ENCODE data around the gene ALPG. TPM values are rescaled to one million over a fixed set of nuclear protein-coding genes. Genes with fewer than 3 reads are reported as not detected.
"Not testable (repeated sequence)": the region's sequence is repeated elsewhere in the genome, so short reads cannot be mapped to it uniquely, and the experiment has no call there.

Gene ALPG
- total RNA-seq, 1 experiment from 2014 or later = 218 TPM

DNA sequence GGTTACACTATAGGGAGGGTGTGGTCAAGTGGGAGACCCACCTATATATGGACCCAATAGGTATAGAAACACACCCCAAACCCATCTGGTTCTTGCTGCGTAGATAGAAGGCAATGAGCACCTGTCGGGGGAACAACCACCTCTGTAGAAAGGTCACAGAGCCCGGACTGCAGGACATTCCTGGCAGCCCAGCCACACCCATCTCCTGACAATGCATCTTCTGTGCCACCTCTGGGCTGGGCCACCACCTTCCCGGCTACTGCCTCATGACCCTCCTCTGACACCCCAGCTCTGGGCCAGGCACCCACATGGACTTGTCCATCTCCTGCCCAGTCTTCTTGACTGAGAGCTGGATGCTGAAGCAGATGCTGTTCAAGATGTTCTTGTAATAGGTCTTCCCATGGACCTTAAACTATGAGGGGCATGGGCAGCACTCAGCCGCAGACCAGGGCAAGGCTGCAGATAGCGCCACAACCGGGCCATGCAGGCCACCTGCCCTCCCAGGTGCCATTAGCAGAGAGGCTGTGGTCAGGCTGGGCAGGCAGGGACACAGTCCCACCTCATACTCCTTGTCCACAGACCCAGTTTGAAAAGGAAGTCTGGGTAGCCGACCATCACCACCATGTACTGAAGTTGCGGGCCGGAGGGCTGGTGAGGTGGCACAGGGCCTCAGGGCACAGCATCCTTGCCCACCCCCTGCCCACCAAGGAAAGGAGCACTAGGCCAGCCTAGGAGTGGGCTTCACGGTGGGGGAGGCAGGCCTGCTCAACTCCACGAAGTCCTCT is 9.3 kb downstream of the ALPG start:
- in situ Hi-C loops (cut with HindIII; ENCODE audit: low sequenced_read_pairs) = no loop called here
- DNase-seq (ENCODE audit: low spot score) = no peak

DNA sequence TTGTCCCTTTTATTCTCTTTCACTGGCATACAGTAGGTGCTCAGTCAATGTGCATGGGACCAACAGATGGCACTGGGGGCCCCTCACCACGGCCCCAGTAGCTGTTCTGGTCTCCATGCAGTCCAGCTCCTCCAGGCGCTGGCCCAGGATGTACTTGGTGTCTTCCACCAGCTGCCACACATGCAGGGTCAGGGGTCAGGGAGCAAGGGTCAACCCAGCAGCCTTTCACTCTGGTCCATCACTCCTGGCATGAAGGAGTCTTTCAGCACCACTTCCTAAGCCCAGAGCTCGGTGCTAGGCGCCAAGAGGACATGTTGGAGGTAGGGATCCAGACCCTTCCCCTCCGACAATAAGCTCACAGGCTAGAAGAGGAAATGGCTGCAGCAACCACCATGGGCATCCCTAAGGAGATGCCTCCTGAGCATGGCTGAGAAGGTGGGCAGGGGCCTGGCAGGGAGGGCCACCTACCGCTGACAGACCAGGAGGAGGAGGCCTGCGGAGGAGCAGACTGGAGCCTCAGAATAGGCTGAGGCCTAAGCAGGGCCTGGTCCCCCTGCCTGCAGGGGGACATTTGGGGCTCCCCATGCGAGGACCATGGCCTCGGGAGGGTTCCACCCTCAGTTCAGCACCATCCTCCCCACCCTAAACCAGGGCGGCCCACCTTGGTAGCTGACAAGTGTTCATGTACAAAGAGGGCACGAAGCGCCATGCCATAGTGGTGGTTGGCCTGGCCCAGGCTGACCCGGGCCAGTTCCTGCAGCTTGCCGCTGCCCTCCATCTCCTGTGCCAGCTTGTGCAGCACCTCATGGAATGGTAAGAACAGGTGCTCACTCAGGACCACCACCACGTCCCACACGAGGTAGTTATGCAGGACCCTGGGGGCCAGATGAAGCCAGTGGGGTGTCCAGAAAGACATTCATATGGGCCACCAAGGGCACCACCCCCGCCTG is 10.2 kb downstream of the ALPG start:
- in situ Hi-C loops (cut with HindIII; ENCODE audit: low sequenced_read_pairs) = no loop called here
- DNase-seq (ENCODE audit: low spot score) = no peak

DNA sequence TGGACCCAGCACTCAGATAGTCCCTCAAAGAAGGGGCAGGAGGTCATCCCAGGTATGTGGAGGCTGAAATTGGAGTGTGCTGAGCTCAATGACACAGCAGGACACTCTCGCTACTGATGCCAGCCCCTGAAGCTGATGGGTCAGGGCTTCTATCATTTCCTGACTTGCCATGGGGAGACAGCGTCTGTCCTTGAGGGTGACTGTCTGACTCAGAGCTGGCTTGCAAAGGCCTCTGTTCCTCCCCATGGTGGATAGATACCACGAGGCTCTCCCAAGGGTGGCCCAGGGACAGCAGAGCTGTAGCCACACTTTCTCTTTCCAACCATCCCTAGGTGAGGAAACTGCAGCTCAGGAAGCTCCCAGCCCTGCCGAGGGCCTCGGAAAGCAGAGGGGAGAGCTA is 10.8 kb downstream of the ALPG start:
- in situ Hi-C loops (cut with HindIII; ENCODE audit: low sequenced_read_pairs) = no loop called here
- no peak for DNase-seq (ENCODE audit: low spot score)

DNA sequence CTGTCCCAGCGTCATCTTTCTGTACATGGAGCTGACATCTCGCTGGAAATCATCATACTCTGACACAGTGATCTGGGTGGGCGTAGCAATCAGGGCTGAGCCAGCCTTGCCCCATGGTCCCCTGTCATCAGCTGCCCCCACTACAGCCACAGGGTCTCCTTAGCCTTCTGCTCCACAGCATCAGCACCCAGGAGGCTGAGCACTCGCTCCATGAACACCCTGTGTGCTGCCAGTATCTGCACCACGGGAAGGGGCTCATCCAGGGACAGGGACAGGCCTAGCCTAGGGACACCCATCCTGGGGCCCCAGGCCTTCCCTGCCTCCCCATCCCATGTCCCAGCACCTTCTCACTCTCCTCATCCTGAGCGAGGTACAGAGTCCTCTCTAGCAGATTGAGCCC is 11.4 kb downstream of the ALPG start:
- in situ Hi-C loops (cut with HindIII; ENCODE audit: low sequenced_read_pairs) = no loop called here
- DNase-seq (ENCODE audit: low spot score) = no peak

DNA sequence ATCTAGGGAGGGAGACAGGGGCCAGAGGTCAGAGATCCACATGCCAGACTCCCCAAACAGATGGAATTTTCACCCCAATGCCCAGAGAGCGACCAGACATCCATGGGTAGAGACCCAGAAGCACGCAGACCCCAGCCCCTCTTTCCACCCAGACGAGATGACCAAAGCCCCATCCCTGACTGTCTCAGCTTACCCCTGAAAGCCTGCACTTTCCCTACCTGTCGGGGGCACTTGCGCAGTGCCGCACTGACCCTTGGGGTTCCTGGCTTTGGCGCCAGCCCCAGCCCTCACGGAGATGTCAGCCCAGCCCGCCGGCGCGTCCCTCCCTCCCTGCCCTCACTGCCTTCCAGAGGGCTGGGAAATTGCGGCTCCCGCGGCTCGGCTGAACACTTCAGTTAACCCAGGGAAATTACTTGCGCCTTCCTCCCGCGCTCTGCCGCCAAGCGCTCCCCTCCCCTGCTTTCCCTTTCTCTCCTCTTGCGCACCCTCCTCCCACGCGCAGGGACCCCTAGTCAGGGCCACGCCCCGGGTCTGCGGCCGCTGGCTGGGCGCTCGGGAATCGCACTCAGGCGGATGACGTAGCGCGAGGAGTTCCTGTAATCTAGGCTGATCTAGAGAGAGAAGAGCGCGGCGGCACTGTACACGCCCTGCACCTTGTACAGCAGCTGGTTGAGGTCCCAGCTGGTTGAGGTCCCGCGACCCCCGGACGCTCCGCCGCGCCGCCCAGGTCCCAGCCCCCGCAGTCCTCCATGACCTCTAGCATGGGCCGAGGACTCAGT is 12.0 kb downstream of the ALPG start:
- no peak for DNase-seq (ENCODE audit: low spot score)
- in situ Hi-C loops (cut with HindIII; ENCODE audit: low sequenced_read_pairs) = no loop called here

DNA sequence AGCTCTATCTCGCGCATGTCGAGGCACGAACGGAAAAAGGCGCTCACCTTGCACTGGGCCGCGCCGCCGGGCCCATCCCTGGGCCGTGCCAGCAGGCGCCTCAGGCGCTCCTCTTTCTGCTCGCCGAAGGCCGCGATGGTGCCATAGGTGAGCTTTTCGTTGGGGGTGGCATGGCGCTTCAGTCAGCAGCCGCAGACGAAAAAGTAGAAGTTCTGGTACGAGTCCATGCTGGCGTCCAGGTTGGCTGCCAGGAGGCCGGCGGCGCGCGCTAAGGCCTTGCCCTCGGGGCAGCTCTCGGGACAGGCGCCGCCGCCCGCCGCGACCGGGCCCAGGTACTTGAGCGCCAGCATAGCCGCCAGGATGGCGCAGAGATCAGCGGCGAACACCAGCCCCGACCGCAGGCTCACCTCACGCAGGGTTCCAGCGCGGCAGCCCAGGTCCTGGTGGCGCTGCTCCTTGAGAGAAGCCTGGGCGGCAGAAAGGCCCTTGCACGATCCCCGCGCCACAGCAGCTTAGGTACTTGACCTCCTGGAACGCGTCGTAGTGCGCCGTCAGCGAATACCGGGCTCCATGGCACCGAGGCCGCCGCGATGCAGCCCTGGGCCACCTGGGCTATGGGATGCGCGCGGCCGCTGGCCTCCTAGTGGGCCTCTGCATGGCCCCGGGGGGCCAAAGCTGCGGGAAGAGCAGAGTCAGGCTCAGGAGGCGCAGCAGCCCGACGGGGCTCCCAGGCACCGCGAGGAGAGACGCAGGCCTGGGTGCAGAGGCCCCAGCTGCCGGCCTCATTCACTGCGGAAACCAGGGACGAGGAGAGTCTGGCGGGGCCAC is 12.8 kb downstream of the ALPG start:
- no peak for DNase-seq (ENCODE audit: low spot score)
- in situ Hi-C loops (cut with HindIII; ENCODE audit: low sequenced_read_pairs) = no loop called here

DNA sequence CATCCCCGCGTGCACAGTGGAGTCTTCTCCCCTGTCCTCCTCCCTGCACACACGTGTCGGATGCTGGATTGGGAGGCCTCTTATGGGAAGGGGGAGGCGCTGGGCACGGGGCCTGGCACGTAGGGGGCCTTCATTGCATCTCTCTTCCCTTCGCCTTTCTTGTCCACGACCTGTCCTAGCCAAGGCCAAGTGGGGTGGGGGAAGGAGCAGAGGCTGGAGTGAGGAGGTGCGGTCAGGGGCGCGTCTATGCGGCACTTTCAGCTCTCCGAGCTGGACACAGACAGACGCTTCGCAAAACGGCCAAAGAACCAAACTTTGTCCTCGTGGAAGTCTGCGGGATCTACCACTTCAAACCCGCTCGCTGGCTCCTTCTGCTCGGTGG is 13.4 kb downstream of the ALPG start:
- DNase-seq (ENCODE audit: low spot score) = no peak
- in situ Hi-C loops (cut with HindIII; ENCODE audit: low sequenced_read_pairs) = no loop called here

DNA sequence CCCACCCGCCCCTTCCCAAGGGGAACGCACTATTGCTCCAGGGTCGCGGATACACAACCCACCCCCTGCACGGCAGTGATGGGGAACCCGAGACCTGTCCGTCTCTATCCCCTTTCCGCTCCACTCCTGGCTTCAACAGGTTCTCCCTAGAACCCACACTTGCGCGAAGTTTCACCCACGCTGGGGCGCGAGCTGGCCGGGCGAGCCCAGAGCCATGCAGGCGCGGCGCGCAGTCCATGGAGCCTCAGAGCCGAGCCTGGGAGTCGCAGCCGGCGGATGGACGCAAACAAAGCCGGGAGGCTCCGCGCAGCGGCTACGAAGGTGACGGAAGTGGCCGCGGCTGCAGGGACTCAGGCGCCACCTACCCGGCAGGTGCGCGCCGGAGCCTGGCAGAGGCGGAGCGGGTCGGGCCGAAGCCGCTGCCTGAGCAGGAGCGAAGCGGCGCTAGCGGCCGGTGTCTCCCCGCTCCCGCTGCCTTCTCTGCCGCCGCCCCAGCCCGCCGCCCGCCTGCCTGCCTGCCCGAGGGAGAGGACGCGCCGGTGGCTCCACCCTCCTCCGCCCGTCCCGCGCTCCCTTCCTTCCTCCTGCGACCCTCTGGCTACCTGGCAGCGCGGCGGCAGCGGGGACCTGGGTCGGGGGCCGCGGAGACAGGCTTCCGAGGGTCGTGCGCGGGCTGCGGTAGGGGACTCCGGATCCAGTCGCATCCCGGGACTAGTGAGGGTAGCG is 14.0 kb downstream of the ALPG start:
- in situ Hi-C loops (cut with HindIII; ENCODE audit: low sequenced_read_pairs) = no loop called here
- no peak for DNase-seq (ENCODE audit: low spot score)

DNA sequence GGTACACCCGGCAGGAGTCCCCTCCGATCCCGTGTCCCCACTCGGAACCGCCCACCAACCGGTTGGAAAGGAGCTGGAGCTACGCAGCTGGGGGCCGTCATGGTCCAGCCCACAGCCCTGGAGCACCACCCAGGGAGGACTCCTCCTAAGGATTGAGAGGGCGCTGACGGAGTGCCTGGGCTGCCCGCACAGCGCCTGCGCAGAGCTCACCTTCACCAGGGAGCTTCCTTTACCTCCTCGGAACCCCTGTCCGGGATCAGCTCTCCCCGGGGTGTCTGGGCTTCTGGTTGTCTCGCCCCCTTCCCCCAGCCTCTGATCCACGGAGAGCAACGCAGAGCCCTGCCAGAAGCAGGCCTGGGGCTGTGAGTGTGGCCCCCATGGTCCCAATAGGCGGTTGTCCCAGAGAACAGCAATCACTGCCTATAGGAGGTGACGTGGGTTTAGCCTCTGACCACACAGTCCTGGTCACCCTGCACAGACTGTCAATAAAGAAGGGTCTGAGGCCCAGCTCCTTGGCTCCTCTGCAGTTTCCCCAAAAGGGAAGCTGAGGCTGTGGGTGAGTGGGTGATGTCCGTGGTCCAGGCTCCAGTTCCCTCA is 14.6 kb downstream of the ALPG start:
- DNase-seq (ENCODE audit: low spot score) = no peak
- in situ Hi-C loops (cut with HindIII; ENCODE audit: low sequenced_read_pairs) = no loop called here

DNA sequence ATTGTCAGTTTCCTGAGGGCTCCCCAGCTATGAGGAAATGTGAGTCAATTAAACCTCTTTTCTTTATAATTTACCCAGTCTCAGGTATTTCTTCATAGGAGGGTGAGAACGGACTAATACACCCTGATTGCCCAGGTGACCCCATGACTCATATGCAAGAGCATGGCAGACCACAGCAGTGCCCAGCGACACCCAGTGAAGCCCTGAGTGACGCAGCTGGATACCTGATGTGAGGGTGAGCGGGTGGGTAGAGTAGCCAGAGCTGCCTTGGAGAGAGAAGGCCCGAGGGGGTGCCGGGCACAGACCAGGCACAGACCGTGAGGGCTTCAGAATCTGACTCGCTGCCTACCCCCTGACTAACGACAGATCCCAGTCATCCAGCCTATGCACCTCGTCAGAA is 15.4 kb downstream of the ALPG start:
- no peak for DNase-seq (ENCODE audit: low spot score)
- in situ Hi-C loops (cut with HindIII; ENCODE audit: low sequenced_read_pairs) = no loop called here

DNA sequence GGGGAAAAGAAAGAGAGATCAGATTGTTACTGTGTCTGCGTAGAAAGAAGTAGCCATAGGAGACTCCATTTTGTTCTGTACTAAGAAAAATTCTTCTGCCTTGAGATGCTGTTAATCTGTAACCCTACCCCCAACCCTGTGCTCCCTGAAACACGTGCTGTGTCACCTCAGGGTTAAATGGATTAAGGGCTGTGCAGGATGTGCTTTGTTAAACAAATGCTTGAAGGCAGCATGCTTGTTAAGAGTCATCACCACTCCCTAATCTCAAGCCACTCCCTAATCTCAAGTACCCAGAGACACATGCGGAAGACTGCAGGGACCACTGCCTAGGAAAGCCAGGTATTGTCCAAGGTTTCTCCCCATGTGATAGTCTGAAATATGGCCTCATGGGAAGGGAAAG is 16.4 kb downstream of the ALPG start:
- in situ Hi-C loops (cut with HindIII; ENCODE audit: low sequenced_read_pairs); DNase-seq (ENCODE audit: low spot score): not testable (repeated sequence)

DNA sequence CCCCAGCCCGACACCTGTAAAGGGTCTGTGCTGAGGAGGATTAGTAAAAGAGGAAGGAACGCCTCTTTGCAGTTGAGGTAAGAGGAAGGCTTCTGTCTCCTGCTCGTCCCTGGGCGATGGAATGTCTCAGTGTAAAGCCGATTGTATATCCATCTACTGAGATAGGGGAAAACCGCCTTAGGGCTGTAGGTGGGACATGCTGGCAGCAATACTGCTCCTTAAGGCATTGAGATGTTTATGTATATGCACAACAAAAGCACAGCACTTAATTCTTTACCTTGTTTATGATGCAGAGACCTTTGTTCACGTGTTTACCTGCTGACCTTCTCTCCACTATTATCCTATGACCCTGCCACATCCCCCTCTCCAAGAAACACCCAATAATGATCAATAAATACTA is 16.8 kb downstream of the ALPG start:
- in situ Hi-C loops (cut with HindIII; ENCODE audit: low sequenced_read_pairs); DNase-seq (ENCODE audit: low spot score): not testable (repeated sequence)

DNA sequence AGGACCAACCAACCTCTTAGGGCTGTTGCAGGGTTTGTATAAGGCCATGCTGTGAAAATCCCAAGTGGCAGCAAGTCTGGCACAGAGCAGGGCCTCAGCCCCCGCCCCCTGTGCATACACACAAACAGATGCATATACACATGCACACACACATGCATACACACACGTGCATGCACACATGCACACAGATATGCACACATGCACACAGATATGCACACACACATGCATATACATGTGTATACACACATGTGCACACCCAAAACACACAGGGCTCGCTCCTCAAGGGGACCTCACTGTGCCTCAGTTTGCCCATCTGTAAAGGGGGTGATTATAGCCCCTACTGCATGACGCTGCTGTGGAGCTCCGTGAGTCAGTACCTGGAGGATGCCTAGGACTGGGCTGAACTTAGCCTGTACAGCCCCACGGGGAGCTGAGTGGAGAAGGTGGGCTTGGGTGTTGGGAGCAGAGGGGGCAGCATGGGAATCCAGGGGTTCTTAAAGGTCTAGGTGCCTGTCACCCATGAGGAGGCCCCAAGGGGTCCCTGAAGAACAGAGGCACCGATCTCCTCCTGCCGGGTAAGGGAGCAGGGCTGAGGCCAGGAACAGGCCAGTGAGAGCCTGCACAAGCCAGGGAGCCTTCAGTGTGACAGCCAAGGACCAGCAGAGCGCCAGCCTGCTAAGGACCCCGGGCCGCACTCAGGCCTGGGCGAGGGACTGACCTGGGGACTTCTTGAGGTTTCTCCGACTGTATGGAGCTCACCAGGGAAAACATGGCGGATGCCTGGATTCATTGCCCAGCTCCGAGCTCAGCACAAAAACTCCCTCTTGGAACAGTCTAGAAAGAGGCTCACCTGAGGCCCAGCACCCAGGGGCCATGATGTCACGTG is 25.3 kb downstream of the ALPG start:
- in situ Hi-C loops (cut with HindIII; ENCODE audit: low sequenced_read_pairs) = no loop called here
- no peak for DNase-seq (ENCODE audit: low spot score)

DNA sequence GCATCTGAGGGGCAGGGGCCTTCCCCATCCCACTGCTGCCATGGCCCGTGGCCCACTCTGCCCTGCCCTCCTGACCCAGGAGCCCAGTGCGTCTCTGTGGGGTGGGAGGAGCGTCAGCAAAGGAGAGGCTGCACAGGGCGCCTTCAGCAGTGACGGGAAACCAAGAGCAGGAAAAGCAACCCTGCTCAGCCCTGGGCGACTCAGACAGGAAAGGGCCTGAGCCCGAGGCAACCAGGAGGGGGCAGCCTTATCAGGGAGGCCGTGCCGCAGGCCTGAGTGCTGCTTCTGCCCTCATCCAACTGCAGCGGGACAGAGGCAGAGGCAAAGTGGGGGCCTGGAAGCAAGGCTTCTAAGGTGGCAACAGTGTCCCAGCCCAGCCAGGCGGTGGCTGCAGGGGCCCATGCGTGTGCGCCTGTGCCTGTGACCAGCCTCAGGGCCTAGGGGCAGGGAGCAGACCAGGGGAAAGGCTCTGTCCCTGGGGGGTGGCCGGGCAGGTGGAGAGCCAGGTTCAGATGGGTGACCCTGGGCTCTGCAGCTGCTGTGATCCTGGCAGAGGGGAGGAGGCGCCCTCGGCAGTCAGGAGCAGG is 26.0 kb downstream of the ALPG start:
- no peak for DNase-seq (ENCODE audit: low spot score)
- in situ Hi-C loops (cut with HindIII; ENCODE audit: low sequenced_read_pairs) = no loop called here

DNA sequence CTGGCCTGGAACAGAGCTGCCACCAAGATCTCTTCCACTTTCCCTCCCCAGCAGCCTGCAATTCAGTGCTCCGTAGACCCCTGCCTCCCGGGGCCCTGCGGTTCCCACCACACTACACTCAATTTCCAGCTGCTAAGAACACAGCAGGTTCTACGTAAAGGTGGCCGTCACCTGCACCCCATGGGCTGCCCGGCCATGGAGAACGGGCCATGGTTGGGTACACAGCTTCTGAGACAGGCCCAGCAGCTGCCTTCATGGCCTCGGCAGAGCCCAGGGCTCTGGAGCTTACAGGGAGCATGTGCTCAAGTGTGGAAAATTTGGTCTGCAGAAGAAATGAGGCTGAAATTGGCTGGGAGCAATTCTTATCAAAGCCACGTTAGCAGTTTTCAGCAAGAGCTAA is 27.0 kb downstream of the ALPG start:
- in situ Hi-C loops (cut with HindIII; ENCODE audit: low sequenced_read_pairs) = not testable (repeated sequence)

DNA sequence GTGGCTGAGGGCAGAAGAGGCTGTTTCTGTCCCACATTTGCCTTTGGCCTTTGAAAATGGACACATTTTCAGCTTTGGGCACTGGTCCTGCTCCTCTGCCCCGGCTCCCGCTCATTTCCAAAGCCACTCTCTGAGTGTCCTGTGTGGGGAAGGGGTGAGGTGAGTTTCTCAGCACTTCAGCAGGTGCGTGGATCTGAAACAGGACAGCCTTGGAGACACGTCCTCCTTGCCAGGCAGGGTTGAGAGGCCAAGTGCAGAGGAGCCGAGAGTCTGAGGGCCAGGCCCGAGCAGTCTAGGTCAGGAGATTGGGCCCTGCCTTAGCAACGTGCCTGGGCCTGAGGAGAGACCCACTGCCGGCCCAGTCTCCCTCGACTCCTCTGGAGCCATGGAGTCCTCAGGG is 27.4 kb downstream of the ALPG start:
- DNase-seq (ENCODE audit: low spot score) = no peak
- in situ Hi-C loops (cut with HindIII; ENCODE audit: low sequenced_read_pairs) = no loop called here

More for the DNA sequence above, 27.0 kb downstream of the ALPG start:
- not testable (repeated sequence) for DNase-seq (ENCODE audit: low spot score)
